Fibroblast of peridontal ligament (primary cell): ENCODE measurements around the gene POLR3G.

Experiments used
- DNase-seq: peaks from one replicate; pipeline ENCODE4 v3.0.0-alpha.2; 2010; ENCODE audit errors: extremely low read depth

The POLR3G gene

DNA sequence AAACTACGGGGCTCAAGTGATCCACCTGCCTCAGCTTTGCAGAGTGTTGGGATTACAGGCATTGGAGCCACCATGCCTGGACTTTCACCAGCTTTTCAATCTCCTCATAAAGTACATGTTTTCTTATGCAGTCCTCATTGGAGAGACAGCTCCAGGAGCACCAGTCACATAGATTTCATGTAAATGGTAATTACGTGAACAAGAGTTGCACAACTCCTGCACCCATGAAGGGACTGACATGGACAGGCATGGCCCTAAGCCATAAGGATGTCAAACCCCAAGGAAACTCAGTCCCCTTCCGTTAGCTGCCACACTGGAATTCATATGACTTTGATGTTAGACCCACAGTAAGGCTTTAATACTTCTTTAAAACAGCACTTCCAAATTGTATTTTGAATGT is 76.3 kb downstream of the POLR3G start:
- DNase-seq, result no peak

GRCh38 chr5:90551376-90551775 is 76.7 kb downstream of the POLR3G start:
- no peak for DNase-seq

- DNase-seq, result no peak
Measured at GRCh38 chr5:90553711-90554110, 79.0 kb downstream of the POLR3G start.

GRCh38 chr5:90554358-90555006 is 79.8 kb downstream of the POLR3G start:
- DNase-seq, result no peak

GRCh38 chr5:90555666-90556065 is 81.0 kb downstream of the POLR3G start:
- DNase-seq, result no peak

GRCh38 chr5:90557391-90557790 is 82.7 kb downstream of the POLR3G start:
- no peak for DNase-seq

GRCh38 chr5:90557871-90558270 is 83.2 kb downstream of the POLR3G start:
- DNase-seq, result no peak

DNA sequence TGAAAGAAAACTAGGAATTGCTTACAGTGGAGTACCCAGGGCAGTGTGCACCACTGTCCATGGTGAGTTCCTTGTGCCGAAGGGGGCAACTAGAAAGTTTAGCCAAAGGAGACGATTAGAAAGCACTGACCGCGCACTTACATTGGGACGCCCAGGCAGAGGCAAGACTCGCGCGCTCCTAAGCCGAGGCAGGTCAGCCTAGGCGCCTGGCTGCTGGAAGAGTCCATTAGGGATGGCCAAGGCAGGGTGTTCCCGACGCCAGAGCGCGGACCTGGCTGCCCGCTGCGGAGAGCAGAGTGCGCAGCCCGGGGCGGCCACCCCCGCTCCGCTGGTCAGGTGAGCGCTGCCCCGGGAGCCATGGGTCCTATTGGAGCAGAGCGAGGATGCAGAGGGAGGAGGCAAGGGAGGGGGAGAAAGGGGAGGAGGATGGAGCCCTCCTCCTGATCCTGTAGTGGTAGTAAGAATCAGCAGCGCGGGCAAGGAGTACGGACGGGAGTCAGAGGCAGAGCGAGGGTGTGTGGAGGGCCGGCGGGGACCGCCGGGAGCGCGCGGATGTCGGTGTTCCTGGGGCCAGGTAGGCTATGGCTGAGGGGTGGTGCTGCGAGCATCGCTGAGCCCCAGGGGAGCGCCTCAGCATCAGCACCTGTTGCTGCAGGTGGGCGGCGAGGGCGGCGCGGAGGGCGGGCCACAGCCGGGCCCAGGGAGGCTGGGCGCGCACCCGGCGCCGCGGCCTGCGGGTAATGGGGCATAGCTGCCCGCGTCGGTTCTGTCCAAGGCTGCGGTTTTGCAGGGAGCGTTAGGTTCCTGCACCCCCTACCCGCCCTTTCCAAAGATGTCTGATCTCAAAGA is 83.9 kb downstream of the POLR3G start, which contains the start of gene ADGRV1:
Gene ADGRV1, plus strand, starts transcription at position 454 of the 849 bp plus-strand sequence. Its CDS starts 99 bp downstream, at position 553.
- no peak for DNase-seq

- DNase-seq, result no peak
Measured at GRCh38 chr5:90560771-90561170, 86.1 kb downstream of the POLR3G start.

- no peak for DNase-seq
Measured at GRCh38 chr5:90561766-90562165, 87.1 kb downstream of the POLR3G start.

DNA sequence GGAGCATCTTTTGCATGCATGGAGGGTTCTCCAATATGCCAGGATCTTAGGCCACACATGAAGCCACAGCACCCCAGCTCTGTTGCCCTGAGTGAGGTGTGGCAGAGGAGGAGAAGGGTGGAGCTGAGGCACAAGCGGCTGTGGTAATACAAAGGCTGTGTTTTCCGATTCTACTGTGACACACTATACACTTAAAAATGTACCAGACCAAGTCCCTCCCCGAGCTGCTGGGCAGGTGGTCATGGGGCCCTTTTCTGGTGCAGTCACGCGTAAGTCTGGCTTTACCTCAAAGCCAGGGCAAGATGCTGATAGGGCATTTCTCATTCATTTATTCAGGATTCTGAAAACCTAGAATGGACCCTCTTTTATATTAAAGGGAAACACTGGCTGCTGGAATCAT is 87.7 kb downstream of the POLR3G start:
- no peak for DNase-seq

GRCh38 chr5:90563108-90563507 is 88.4 kb downstream of the POLR3G start:
- no peak for DNase-seq
